ENCODE results near the gene CCDC146. TPM values are rescaled to one million over a fixed set of nuclear protein-coding genes. Genes with fewer than 3 reads are reported as not detected.
"Not testable (repeated sequence)": the region's sequence is repeated elsewhere in the genome, so short reads cannot be mapped to it uniquely, and the experiment has no call there.

The CCDC146 gene
- 0.46 and 1.2 TPM in 2 replicates for total RNA-seq (2014; rRNA removed; shearing (Covaris generic))

- DNase-seq (ENCODE audit: low spot score): peak; percentile 99
Observed at GRCh38 chr7:77121860-77122681, at the start of gene CCDC146. CCDC146 (plus strand) TSS chr7:77122615; CDS start chr7:77167669, 45,054 bp downstream.

- DNase-seq (ENCODE audit: low spot score): not testable (repeated sequence)
Observed at GRCh38 chr7:77074786-77075396, 47.5 kb upstream of the CCDC146 start.

- not testable (repeated sequence) for DNase-seq (ENCODE audit: low spot score)
Observed at GRCh38 chr7:77077060-77077459, 45.4 kb upstream of the CCDC146 start.

GRCh38 chr7:77079112-77079511 lies 43.3 kb upstream of the CCDC146 start:
- DNase-seq (ENCODE audit: low spot score): not testable (repeated sequence)

- not testable (repeated sequence) for DNase-seq (ENCODE audit: low spot score)
Observed at GRCh38 chr7:77079624-77080023, 42.8 kb upstream of the CCDC146 start.

- not testable (repeated sequence) for DNase-seq (ENCODE audit: low spot score)
Observed at GRCh38 chr7:77080236-77080635, 42.2 kb upstream of the CCDC146 start.

GRCh38 chr7:77082192-77082591 lies 40.2 kb upstream of the CCDC146 start:
- DNase-seq (ENCODE audit: low spot score): not testable (repeated sequence)

GRCh38 chr7:77092301-77092700 lies 30.1 kb upstream of the CCDC146 start:
- DNase-seq (ENCODE audit: low spot score): not testable (repeated sequence)

GRCh38 chr7:77100501-77100900 lies 21.9 kb upstream of the CCDC146 start:
- DNase-seq (ENCODE audit: low spot score): not testable (repeated sequence)

- not testable (repeated sequence) for DNase-seq (ENCODE audit: low spot score)
Observed at GRCh38 chr7:77101187-77101586, 21.2 kb upstream of the CCDC146 start.

- not testable (repeated sequence) for DNase-seq (ENCODE audit: low spot score)
Observed at GRCh38 chr7:77102671-77103070, 19.7 kb upstream of the CCDC146 start.

GRCh38 chr7:77105904-77106303 lies 16.5 kb upstream of the CCDC146 start:
- DNase-seq (ENCODE audit: low spot score): peak; percentile 10

GRCh38 chr7:77107659-77108058 lies 14.8 kb upstream of the CCDC146 start:
- not testable (repeated sequence) for DNase-seq (ENCODE audit: low spot score)

- not testable (repeated sequence) for DNase-seq (ENCODE audit: low spot score)
Observed at GRCh38 chr7:77108362-77108761, 14.1 kb upstream of the CCDC146 start.

GRCh38 chr7:77112719-77113306 lies 9.6 kb upstream of the CCDC146 start:
- DNase-seq (ENCODE audit: low spot score): peak; percentile 11

- peak; percentile 7 for DNase-seq (ENCODE audit: low spot score)
Observed at GRCh38 chr7:77125486-77125885, 3.1 kb downstream of the CCDC146 start.

GRCh38 chr7:77127009-77127408 lies 4.6 kb downstream of the CCDC146 start:
- peak; percentile 19 for DNase-seq (ENCODE audit: low spot score)

- not testable (repeated sequence) for DNase-seq (ENCODE audit: low spot score)
Observed at GRCh38 chr7:77128582-77129410, 6.4 kb downstream of the CCDC146 start.

- DNase-seq (ENCODE audit: low spot score): not testable (repeated sequence)
Observed at GRCh38 chr7:77131781-77132180, 9.4 kb downstream of the CCDC146 start.

GRCh38 chr7:77138668-77139067 lies 16.3 kb downstream of the CCDC146 start:
- DNase-seq (ENCODE audit: low spot score): not testable (repeated sequence)

GRCh38 chr7:77140291-77140690 lies 17.9 kb downstream of the CCDC146 start:
- not testable (repeated sequence) for DNase-seq (ENCODE audit: low spot score)
